ENCODE results near the gene INKA1. TPM values are rescaled to one million over a fixed set of nuclear protein-coding genes. Genes with fewer than 3 reads are reported as not detected.

INKA1 gene
- total and polyA plus RNA-seq, 2 experiments from 2014 or later, result 4.5 to 6.2 TPM

GRCh38 chr3:49757197-49757596 lies 45.9 kb upstream of the INKA1 start:
- Histone ChIP-seq H3K4me3 (no peak overlapping the region), H3K4me1 (ENCODE audit: insufficient read depth) (no peaks in the 10 kb centered on the region), H4K20me1 (ENCODE audit: insufficient read depth, poor library complexity, severe bottlenecking) (peaks cover 50% of the 10 kb centered on the region), H3K9me2 (replicated peaks; ENCODE audit: insufficient read depth) (no peaks in the 10 kb centered on the region), H3K9me3 (ENCODE audit: low read depth) (no peaks in the 10 kb centered on the region), H2AFZ (no peak overlapping the region), H3K79me2 (peaks cover 95% of the 10 kb centered on the region), H3K36me3 (replicated peaks; ENCODE audit: insufficient read depth, low read depth) (no peaks in the 10 kb centered on the region), H3K27ac (no peak overlapping the region), H3K4me2 (no peak overlapping the region), H3K27me3 (no peaks in the 10 kb centered on the region)
- TF ChIP-seq EZH2 (IDR thresholded peaks at IDR 0.05; ENCODE audit: borderline replicate concordance), result no peak
- no peak for TF ChIP-seq CTCF (IDR thresholded peaks at IDR 0.05; ENCODE audit: poor library complexity)
- TF ChIP-seq EZH2phosphoT487 (IDR thresholded peaks at IDR 0.05; ENCODE audit: low read depth, severe bottlenecking, unreplicated experiment), result no peak
- 47% methylated on average over 2 of the region's 2 CpGs for WGBS (ENCODE audit: low lambda C conversion rate, missing lambda C conversion rate)
- DNase-seq (ENCODE audit: low spot score), result no peak

GRCh38 chr3:49759226-49759625 lies 43.8 kb upstream of the INKA1 start:
- DNase-seq (ENCODE audit: low spot score), result no peak
- Histone ChIP-seq H3K4me2 (no peak overlapping the region), H3K4me3 (no peak overlapping the region), H3K79me2 (peaks cover 98% of the 10 kb centered on the region), H3K9me2 (replicated peaks; ENCODE audit: insufficient read depth) (no peaks in the 10 kb centered on the region), H3K27ac (no peak overlapping the region), H2AFZ (no peak overlapping the region), H3K27me3 (no peaks in the 10 kb centered on the region), H3K4me1 (ENCODE audit: insufficient read depth) (no peaks in the 10 kb centered on the region), H3K9me3 (ENCODE audit: low read depth) (no peaks in the 10 kb centered on the region), H3K36me3 (replicated peaks; ENCODE audit: insufficient read depth, low read depth) (no peaks in the 10 kb centered on the region), H4K20me1 (ENCODE audit: insufficient read depth, poor library complexity, severe bottlenecking) (peaks cover 45% of the 10 kb centered on the region)
- WGBS (ENCODE audit: low lambda C conversion rate, missing lambda C conversion rate), result 73% methylated on average over 1 of the region's 1 CpG
- TF ChIP-seq EZH2 (IDR thresholded peaks at IDR 0.05; ENCODE audit: borderline replicate concordance), result no peak
- TF ChIP-seq EZH2phosphoT487 (IDR thresholded peaks at IDR 0.05; ENCODE audit: low read depth, severe bottlenecking, unreplicated experiment), result no peak
- no peak for TF ChIP-seq CTCF (IDR thresholded peaks at IDR 0.05; ENCODE audit: poor library complexity)

- Histone ChIP-seq H3K4me1 (ENCODE audit: insufficient read depth) (no peaks in the 10 kb centered on the region), H3K4me2 (no peak overlapping the region), H4K20me1 (ENCODE audit: insufficient read depth, poor library complexity, severe bottlenecking) (peaks cover 35% of the 10 kb centered on the region), H3K9me3 (ENCODE audit: low read depth) (no peaks in the 10 kb centered on the region), H3K36me3 (replicated peaks; ENCODE audit: insufficient read depth, low read depth) (no peaks in the 10 kb centered on the region), H3K27ac (no peak overlapping the region), H3K9me2 (replicated peaks; ENCODE audit: insufficient read depth) (no peaks in the 10 kb centered on the region), H2AFZ (no peak overlapping the region), H3K4me3 (no peak overlapping the region), H3K27me3 (no peaks in the 10 kb centered on the region), H3K79me2 (peaks cover 98% of the 10 kb centered on the region)
- no peak for DNase-seq (ENCODE audit: low spot score)
- 100% methylated on average over 3 of the region's 3 CpGs for WGBS (ENCODE audit: low lambda C conversion rate, missing lambda C conversion rate)
- TF ChIP-seq EZH2 (IDR thresholded peaks at IDR 0.05; ENCODE audit: borderline replicate concordance), result no peak
- no peak for TF ChIP-seq CTCF (IDR thresholded peaks at IDR 0.05; ENCODE audit: poor library complexity)
- no peak for TF ChIP-seq EZH2phosphoT487 (IDR thresholded peaks at IDR 0.05; ENCODE audit: low read depth, severe bottlenecking, unreplicated experiment)
These were observed 41.4 kb upstream of the INKA1 start for GRCh38 chr3:49761661-49762060.

GRCh38 chr3:49763981-49764380 lies 39.1 kb upstream of the INKA1 start:
- Histone ChIP-seq H3K27ac (no peak overlapping the region), H2AFZ (no peak overlapping the region), H3K4me1 (ENCODE audit: insufficient read depth) (no peaks in the 10 kb centered on the region), H3K27me3 (no peaks in the 10 kb centered on the region), H3K79me2 (peaks cover 98% of the 10 kb centered on the region), H3K4me2 (no peak overlapping the region), H3K9me3 (ENCODE audit: low read depth) (no peaks in the 10 kb centered on the region), H3K4me3 (no peak overlapping the region), H3K36me3 (replicated peaks; ENCODE audit: insufficient read depth, low read depth) (no peaks in the 10 kb centered on the region), H4K20me1 (ENCODE audit: insufficient read depth, poor library complexity, severe bottlenecking) (peaks cover 28% of the 10 kb centered on the region), H3K9me2 (replicated peaks; ENCODE audit: insufficient read depth) (no peaks in the 10 kb centered on the region)
- WGBS (ENCODE audit: low lambda C conversion rate, missing lambda C conversion rate), result 95% methylated on average over 4 of the region's 4 CpGs
- no peak for TF ChIP-seq CTCF (IDR thresholded peaks at IDR 0.05; ENCODE audit: poor library complexity)
- TF ChIP-seq EZH2phosphoT487 (IDR thresholded peaks at IDR 0.05; ENCODE audit: low read depth, severe bottlenecking, unreplicated experiment), result no peak
- no peak for DNase-seq (ENCODE audit: low spot score)

All from hepatocyte (in vitro differentiated cells).